Lower lobe of right lung (tissue), 2 donors: ENCODE measurements around the gene SHKBP1. TPM values are rescaled to one million over a fixed set of nuclear protein-coding genes. Genes with fewer than 3 reads are reported as not detected.
"Not testable (repeated sequence)": the region's sequence is repeated elsewhere in the genome, so short reads cannot be mapped to it uniquely, and the experiment has no call there.

Experiments used
- ATAC-seq, 2 donors: fragments of 200-7000 bp; cut with Tn5 transposase; one replicate each; pipeline ENCODE4 v1.9.1; 2020 to 2022; ENCODE audit warnings: mild to moderate bottlenecking in 2 of 2, moderate library complexity in 2 of 2
- DNase-seq: peaks from one replicate; pipeline ENCODE4 v3.0.0-alpha.2; 2020
- H3K27ac ChIP-seq: fragments of 200-600 bp; one replicate; pipeline ENCODE4 v1.8.0; 2022
- H3K27me3 ChIP-seq: fragments of 200-600 bp; one replicate; pipeline ENCODE4 v1.8.0; 2022; ENCODE audit warnings: low read depth
- H3K36me3 ChIP-seq: fragments of 200-600 bp; one replicate; pipeline ENCODE4 v1.8.0; 2022; ENCODE audit warnings: mild to moderate bottlenecking
- H3K4me1 ChIP-seq: fragments of 200-600 bp; one replicate; pipeline ENCODE4 v1.8.0; 2022
- H3K4me3 ChIP-seq: fragments of 200-600 bp; one replicate; pipeline ENCODE4 v1.8.0; 2022; ENCODE audit warnings: mild to moderate bottlenecking
- H3K9me3 ChIP-seq: fragments of 200-600 bp; one replicate; pipeline ENCODE4 v1.8.0; 2022
- intact Hi-C: fragments of 100-400 bp; cut with DNase I; formaldehyde crosslinking; loops from one replicate; pipeline ENCODE4 v1.11.0; 2022
- total RNA-seq: library from RNA; stranded (reverse); fragmentation: NEBNext Ultra II Directional; extraction: Animal tissue kit (Norgen Biotek cat#: 25700); gene quantifications from one replicate; pipeline ENCODE4 v1.2.1, GENCODE V29; 2021
- TF ChIP-seq, protein P1 (sequence below): fragments of 200-600 bp; IDR thresholded peaks from one replicate; pipeline ENCODE4 v1.8.0; 2022; ENCODE audit warnings: antibody characterized with exemption, mild to moderate bottlenecking
- donor health status: DM: no; HTN: yes; CAD: no; lungs with severe emphysema.

Gene SHKBP1
- total RNA-seq, 1 donor from 2014 or later = 91.2 TPM

GRCh38 chr19:40620161-40620485, 43.5 kb downstream of the SHKBP1 start:
- Histone ChIP-seq H3K4me1 (peaks cover 4% of the 10 kb centered on the region), H3K27ac (no peak overlapping the region), H3K4me3 (no peak overlapping the region), H3K9me3 (no peaks in the 10 kb centered on the region), H3K36me3 (peaks cover 63% of the 10 kb centered on the region), H3K27me3 (no peaks in the 10 kb centered on the region)
- ATAC-seq (no peak), DNase-seq (no peak)
- TF ChIP-seq, protein P1, sequence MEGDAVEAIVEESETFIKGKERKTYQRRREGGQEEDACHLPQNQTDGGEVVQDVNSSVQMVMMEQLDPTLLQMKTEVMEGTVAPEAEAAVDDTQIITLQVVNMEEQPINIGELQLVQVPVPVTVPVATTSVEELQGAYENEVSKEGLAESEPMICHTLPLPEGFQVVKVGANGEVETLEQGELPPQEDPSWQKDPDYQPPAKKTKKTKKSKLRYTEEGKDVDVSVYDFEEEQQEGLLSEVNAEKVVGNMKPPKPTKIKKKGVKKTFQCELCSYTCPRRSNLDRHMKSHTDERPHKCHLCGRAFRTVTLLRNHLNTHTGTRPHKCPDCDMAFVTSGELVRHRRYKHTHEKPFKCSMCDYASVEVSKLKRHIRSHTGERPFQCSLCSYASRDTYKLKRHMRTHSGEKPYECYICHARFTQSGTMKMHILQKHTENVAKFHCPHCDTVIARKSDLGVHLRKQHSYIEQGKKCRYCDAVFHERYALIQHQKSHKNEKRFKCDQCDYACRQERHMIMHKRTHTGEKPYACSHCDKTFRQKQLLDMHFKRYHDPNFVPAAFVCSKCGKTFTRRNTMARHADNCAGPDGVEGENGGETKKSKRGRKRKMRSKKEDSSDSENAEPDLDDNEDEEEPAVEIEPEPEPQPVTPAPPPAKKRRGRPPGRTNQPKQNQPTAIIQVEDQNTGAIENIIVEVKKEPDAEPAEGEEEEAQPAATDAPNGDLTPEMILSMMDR = no peak
- intact Hi-C loops = no loop called here

GRCh38 chr19:40621283-40621682, 44.6 kb downstream of the SHKBP1 start:
- Histone ChIP-seq H3K4me1 (no peaks in the 10 kb centered on the region), H3K9me3 (no peaks in the 10 kb centered on the region), H3K4me3 (no peak overlapping the region), H3K36me3 (peaks cover 73% of the 10 kb centered on the region), H3K27me3 (no peaks in the 10 kb centered on the region), H3K27ac (no peak overlapping the region)
- TF ChIP-seq, protein P1 = no peak
- DNase-seq (no peak), ATAC-seq (no peak)
- intact Hi-C loops = no loop called here

DNA sequence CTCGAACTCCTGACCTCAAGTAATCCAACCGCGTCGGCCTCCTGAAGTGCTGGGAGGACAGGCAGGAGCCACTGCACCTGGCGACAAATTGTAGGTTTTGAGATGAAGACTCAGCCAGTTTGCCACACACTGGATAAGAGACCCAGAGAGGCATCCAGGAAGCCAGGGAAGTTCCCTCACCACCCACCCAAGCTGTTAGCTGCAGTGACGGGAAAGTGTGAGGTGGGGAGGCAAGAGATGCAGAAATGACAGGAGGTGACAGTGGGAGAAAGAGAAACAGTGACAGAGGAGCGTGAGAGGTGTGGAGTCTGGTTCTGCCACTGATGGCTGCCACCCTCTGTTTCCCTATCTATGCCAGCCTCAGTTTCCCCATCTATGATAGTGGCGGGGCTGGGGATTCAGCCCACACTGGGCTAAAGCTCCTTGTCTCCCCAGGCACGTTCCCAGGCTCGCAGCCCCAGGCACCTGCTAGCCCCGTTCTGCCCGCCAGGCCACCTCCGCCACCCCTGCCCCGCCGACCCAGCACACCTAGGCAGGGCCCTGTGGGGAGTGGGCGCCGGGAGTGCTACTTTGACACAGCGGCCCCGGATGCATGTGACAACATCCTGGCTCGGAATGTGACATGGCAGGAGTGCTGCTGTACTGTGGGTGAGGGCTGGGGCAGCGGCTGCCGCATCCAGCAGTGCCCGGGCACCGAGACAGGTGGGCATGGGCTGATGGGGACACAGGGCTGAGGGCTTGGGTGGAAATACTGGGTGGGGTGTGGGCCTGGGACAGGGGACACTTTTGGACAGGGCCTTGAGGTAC, 45.5 kb downstream of the SHKBP1 start:
- DNase-seq = no peak
- Histone ChIP-seq H3K36me3 (peaks cover 82% of the 10 kb centered on the region), H3K4me3 (no peak overlapping the region), H3K4me1 (no peaks in the 10 kb centered on the region), H3K27me3 (no peaks in the 10 kb centered on the region), H3K27ac (no peak overlapping the region), H3K9me3 (no peaks in the 10 kb centered on the region)
- TF ChIP-seq, protein P1 = no peak
- intact Hi-C loops = no loop called here
- ATAC-seq = no peak

DNA sequence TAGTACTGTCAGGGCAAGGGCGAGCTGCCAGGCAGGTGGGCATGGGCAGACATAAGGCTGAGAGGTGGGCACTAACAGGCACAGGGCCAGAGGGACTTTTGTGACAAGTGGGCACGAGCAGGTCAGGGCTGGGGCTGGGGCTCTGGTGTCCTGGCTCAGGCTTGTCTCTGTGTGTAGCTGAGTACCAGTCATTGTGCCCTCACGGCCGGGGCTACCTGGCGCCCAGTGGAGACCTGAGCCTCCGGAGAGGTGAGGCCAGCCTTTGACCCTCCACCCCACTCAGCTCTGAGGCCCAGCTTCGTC, 46.1 kb downstream of the SHKBP1 start:
- TF ChIP-seq, protein P1 = no peak
- Histone ChIP-seq H3K4me1 (no peaks in the 10 kb centered on the region), H3K4me3 (no peak overlapping the region), H3K9me3 (no peaks in the 10 kb centered on the region), H3K27ac (no peak overlapping the region), H3K27me3 (no peaks in the 10 kb centered on the region), H3K36me3 (peaks cover 88% of the 10 kb centered on the region)
- intact Hi-C loops = no loop called here
- ATAC-seq = no peak
- DNase-seq = no peak

DNA sequence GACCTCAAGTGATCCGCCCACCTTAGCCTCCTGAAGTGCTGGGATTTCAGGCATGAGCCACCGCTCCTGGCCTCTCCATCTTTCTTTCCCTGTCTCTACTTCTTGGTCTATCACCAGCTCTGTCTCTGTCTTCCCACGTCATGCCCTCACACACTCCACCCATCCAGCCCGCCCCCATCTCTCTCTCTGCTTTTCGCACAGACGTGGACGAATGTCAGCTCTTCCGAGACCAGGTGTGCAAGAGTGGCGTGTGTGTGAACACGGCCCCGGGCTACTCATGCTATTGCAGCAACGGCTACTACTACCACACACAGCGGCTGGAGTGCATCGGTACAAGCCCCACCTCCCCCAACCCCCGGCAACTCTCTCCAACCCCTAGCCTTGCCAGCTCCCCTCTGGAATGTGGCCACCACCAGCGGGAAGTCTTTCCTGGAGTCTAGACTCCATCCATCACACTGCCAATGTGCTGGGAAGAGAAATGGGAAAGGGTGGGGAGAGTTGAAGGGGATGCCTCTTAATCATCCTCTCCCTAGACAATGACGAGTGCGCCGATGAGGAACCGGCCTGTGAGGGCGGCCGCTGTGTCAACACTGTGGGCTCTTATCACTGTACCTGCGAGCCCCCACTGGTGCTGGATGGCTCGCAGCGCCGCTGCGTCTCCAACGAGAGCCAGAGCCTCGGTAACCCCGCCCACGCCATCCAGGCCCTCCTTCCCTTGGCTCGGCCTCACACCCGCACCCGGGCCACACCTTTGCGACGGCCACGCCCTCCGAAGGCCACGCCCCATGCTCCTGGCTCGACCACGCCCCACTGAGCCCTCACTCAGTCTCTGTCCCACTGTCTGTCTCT, 47.0 kb downstream of the SHKBP1 start:
- ATAC-seq = peak; percentile 26 to 52
- Histone ChIP-seq H3K9me3 (no peaks in the 10 kb centered on the region), H3K4me1 (no peaks in the 10 kb centered on the region), H3K27ac (no peak overlapping the region), H3K27me3 (no peaks in the 10 kb centered on the region), H3K36me3 (peaks cover 91% of the 10 kb centered on the region), H3K4me3 (no peak overlapping the region)
- DNase-seq = peak; percentile 60
- TF ChIP-seq, protein P1 = no peak
- intact Hi-C loops = no loop called here

GRCh38 chr19:40624369-40625153, 47.9 kb downstream of the SHKBP1 start:
- H3K4me3 ChIP-seq, H3K4me1 ChIP-seq, intact Hi-C loops, H3K27ac ChIP-seq, H3K9me3 ChIP-seq, DNase-seq, H3K27me3 ChIP-seq, ATAC-seq: not testable (repeated sequence)
- peaks cover 91% of the 10 kb centered on the region for H3K36me3 ChIP-seq
